ENCODE results near the gene RANBP17.

DNA sequence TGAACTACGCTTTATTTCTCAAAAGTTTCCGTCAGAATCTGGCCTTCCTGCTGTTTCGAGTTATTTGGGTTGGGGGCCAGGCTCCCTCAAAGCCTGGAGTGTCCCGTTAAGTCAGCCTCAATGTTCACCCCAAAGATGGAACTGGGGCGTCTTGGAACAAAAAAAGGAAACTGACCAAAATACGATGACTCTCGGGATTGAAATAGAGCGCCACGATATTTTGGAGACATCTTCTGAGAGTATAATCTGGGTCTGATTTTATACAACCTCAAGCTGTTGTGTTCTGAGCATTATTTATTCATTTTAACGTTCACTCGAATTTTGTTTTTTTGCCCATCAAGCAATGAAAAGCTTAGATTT is 475.4 kb downstream of the RANBP17 start:
- TF ChIP-seq, protein P1, sequence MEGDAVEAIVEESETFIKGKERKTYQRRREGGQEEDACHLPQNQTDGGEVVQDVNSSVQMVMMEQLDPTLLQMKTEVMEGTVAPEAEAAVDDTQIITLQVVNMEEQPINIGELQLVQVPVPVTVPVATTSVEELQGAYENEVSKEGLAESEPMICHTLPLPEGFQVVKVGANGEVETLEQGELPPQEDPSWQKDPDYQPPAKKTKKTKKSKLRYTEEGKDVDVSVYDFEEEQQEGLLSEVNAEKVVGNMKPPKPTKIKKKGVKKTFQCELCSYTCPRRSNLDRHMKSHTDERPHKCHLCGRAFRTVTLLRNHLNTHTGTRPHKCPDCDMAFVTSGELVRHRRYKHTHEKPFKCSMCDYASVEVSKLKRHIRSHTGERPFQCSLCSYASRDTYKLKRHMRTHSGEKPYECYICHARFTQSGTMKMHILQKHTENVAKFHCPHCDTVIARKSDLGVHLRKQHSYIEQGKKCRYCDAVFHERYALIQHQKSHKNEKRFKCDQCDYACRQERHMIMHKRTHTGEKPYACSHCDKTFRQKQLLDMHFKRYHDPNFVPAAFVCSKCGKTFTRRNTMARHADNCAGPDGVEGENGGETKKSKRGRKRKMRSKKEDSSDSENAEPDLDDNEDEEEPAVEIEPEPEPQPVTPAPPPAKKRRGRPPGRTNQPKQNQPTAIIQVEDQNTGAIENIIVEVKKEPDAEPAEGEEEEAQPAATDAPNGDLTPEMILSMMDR (IDR thresholded peaks at IDR 0.05; ENCODE audit: insufficient read depth, low read length) = no peak
- TF ChIP-seq GABPA (IDR thresholded peaks at IDR 0.05; ENCODE audit: low read depth) (no peak), POLR2AphosphoS5 (IDR thresholded peaks at IDR 0.05; ENCODE audit: low read depth) (no peak), SPI1 (IDR thresholded peaks at IDR 0.05; ENCODE audit: borderline replicate concordance, low read depth) (no peak)

All from HL-60 (cell line).